GM10248 (cell line): ENCODE data around the gene COMT.

Experiments
- CTCF ChIA-PET: fragments of 300-600 bp; sonication (Branson Sonifier 250); formaldehyde crosslinking; extraction: SDS; loops from one replicate; lab custom pipeline; 2021; ENCODE audit warnings: antibody characterized with exemption; lab: Yijun Ruan, JAX
- POLR2A ChIA-PET: fragments of 350-650 bp; sonication (Branson Sonifier 250); formaldehyde crosslinking; extraction: SDS; loops from one replicate; lab custom pipeline; 2020; ENCODE audit warnings: antibody characterized with exemption; lab: Yijun Ruan, JAX
- DNase-seq: peaks from one replicate; pipeline ENCODE4 v3.0.0; 2012; ENCODE audit errors: extremely low spot score
- CTCF ChIP-seq: IDR thresholded peaks from 2 replicates; pipeline ENCODE4 v1.5.1; 2012; ENCODE audit warnings: mild to moderate bottlenecking, low read depth; ENCODE audit errors: extremely low read depth, missing control alignments, control extremely low read depth

The COMT gene

GRCh38 chr22:20002128-20002527 lies 60.6 kb downstream of the COMT start:
- DNase-seq = no peak
- CTCF ChIA-PET = interaction anchor here (1.2 kb wide), 1 partner anchor 12 kb away, joined by 3 read pairs; no protein-coding TSS in a partner anchor

GRCh38 chr22:20002636-20003035 lies 61.1 kb downstream of the COMT start:
- ChIA-PET CTCF (interaction anchor here (1.0 kb wide), 1 partner anchor 11 kb away, joined by 3 read pairs; no protein-coding TSS in a partner anchor), POLR2A (no interaction called here)
- TF ChIP-seq CTCF = no peak
- no peak for DNase-seq

More at GRCh38 chr22:20002128-20002527, 60.6 kb downstream of the COMT start:
- POLR2A ChIA-PET = no interaction called here
- TF ChIP-seq CTCF = no peak

GRCh38 chr22:20003304-20003703 lies 61.7 kb downstream of the COMT start:
- ChIA-PET POLR2A (no interaction called here), CTCF (interaction anchor here (1.0 kb wide), 1 partner anchor 10 kb away, joined by 3 read pairs; no protein-coding TSS in a partner anchor)
- no peak for DNase-seq
- no peak for TF ChIP-seq CTCF

- TF ChIP-seq CTCF = no peak
- DNase-seq = no peak
- POLR2A ChIA-PET = no interaction called here
- CTCF ChIA-PET = no interaction called here
Observed at GRCh38 chr22:20004464-20004863, 62.9 kb downstream of the COMT start.

- POLR2A ChIA-PET = no interaction called here
- CTCF ChIA-PET = no interaction called here
- no peak for TF ChIP-seq CTCF
- no peak for DNase-seq
Observed at GRCh38 chr22:20008221-20008995, 66.8 kb downstream of the COMT start.

GRCh38 chr22:20009018-20009491 lies 67.5 kb downstream of the COMT start:
- no peak for DNase-seq
- no peak for TF ChIP-seq CTCF
- POLR2A ChIA-PET = no interaction called here
- CTCF ChIA-PET = no interaction called here
